CD8-positive, alpha-beta memory T cell (primary cell): ENCODE measurements around the gene PLCD3. TPM values are rescaled to one million over a fixed set of nuclear protein-coding genes. Genes with fewer than 3 reads are reported as not detected.
A peak's percentile ranks its signal among the peaks of the same experiment; 100 is the strongest.

Experiments used
- CTCF ChIA-PET: fragments of 350-600 bp; sonication (Branson Sonifier 250); formaldehyde crosslinking; loops from one replicate; lab custom pipeline; 2021; ENCODE audit warnings: antibody characterized with exemption; lab: Charles Lee
- POLR2A ChIA-PET: fragments of 350-600 bp; sonication (Branson Sonifier 250); formaldehyde crosslinking; loops from one replicate; lab custom pipeline; 2021; ENCODE audit warnings: antibody characterized with exemption; lab: Charles Lee
- DNase-seq, 5 donors: peaks; one replicate each; pipeline versions ENCODE4 v3.0.0 to v3.0.0-alpha.2; 2020 to 2022; ENCODE audit warnings: mixed read lengths in 1 of 5
- H3K27ac ChIP-seq: one replicate; pipeline ENCODE4 v1.7.0; 2013; ENCODE audit warnings: low read depth, mild to moderate bottlenecking, low read length, moderate library complexity
- H3K27me3 ChIP-seq: 2 replicates; pipeline ENCODE4 v1.7.0; 2013; ENCODE audit warnings: low read length, mild to moderate bottlenecking; ENCODE audit not compliant: insufficient read depth, poor library complexity, severe bottlenecking
- H3K36me3 ChIP-seq: 2 replicates; pipeline ENCODE4 v1.7.0; 2013; ENCODE audit warnings: mild to moderate bottlenecking, low read length, moderate library complexity; ENCODE audit not compliant: insufficient read depth
- H3K4me1 ChIP-seq: 2 replicates; pipeline ENCODE4 v1.7.0; 2013; ENCODE audit warnings: mild to moderate bottlenecking, low read length, moderate library complexity; ENCODE audit not compliant: insufficient read depth
- H3K4me3 ChIP-seq: 2 replicates; pipeline ENCODE4 v1.7.0; 2013; ENCODE audit warnings: mild to moderate bottlenecking, low read length
- H3K9me3 ChIP-seq: 2 replicates; pipeline ENCODE4 v1.7.0; 2013; ENCODE audit warnings: mild to moderate bottlenecking, low read length
- H3K27ac Mint-ChIP-seq, 8 donors: one replicate each; pipeline ENCODE4 v1.8.0; 2020 to 2021; ENCODE audit warnings: mixed read lengths in 8 of 8, mild to moderate bottlenecking in 6 of 8, inconsistent platforms in 3 of 8, moderate library complexity in 3 of 8
- H3K27me3 Mint-ChIP-seq, 2 donors: one replicate each; pipeline ENCODE4 v1.8.0; 2020 to 2021; ENCODE audit warnings: mixed read lengths in 2 of 2, mild to moderate bottlenecking in 1 of 2, moderate library complexity in 1 of 2
- H3K36me3 Mint-ChIP-seq, 3 donors: one replicate each; pipeline ENCODE4 v1.8.0; 2020 to 2021; ENCODE audit warnings: mixed read lengths in 3 of 3, inconsistent platforms in 1 of 3, mild to moderate bottlenecking in 1 of 3
- H3K4me1 Mint-ChIP-seq, 3 donors: one replicate each; pipeline ENCODE4 v1.8.0; 2020 to 2021; ENCODE audit warnings: mixed read lengths in 3 of 3, inconsistent platforms in 1 of 3, mild to moderate bottlenecking in 1 of 3
- H3K4me3 Mint-ChIP-seq, 7 donors: one replicate each; pipeline ENCODE4 v1.8.0; 2020 to 2021; ENCODE audit warnings: mixed read lengths in 7 of 7, mild to moderate bottlenecking in 6 of 7, moderate library complexity in 4 of 7, inconsistent platforms in 2 of 7
- H3K9me3 Mint-ChIP-seq, 5 donors: one replicate each; pipeline ENCODE4 v1.8.0; 2020 to 2022; ENCODE audit warnings: mixed read lengths in 5 of 5, mild to moderate bottlenecking in 3 of 5, moderate library complexity in 2 of 5, inconsistent platforms in 1 of 5
- polyA plus RNA-seq: library from polyadenylated mRNA; unstranded; fragments of 300-500 nt; fragmentation: Illumina TruSeq; gene quantifications from one replicate; pipeline ENCODE4 v1.2.3, GENCODE V29; 2021
- total RNA-seq, 2 experiments: library from RNA; stranded (reverse); gene quantifications; one replicate each; pipeline ENCODE4 v1.2.3, GENCODE V29; 2021

PLCD3 gene
- total and polyA plus RNA-seq, 3 experiments from 2014 or later, result 1.1 to 7.2 (median 5.5) TPM

DNA sequence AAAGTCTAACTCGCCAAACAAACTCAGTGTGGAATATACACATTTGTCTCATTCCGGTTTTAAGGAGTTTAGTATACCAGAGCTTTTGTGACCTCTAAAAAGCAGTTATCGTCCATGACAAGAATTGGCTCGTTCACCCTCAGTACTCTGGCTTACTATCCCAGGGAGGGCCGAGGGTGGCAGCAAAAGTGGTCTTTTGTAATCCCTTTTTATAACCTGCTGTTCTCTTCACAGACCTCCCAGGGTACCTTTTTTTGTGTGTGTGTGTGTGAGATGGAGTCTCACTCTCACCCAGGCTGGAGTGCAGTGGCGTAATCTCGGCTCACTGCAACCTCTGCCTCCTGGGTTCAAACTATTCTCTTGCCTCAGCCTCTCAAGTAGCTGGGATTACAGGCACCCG is 62.3 kb downstream of the PLCD3 start:
- CTCF ChIA-PET, result interaction anchor here (0.8 kb wide), 1 partner anchor 16 kb away, joined by 3 read pairs; no protein-coding TSS in a partner anchor
- H3K4me3 ChIP-seq, result no peak overlapping the region
- POLR2A ChIA-PET, result no interaction called here
- no peak overlapping the region for H3K27ac ChIP-seq
- H3K36me3 Mint-ChIP-seq, result peaks cover 0 to 56% (median 9%) of the 10 kb centered on the region in 3 donors
- no peaks in the 10 kb centered on the region for H3K36me3 ChIP-seq
- no peaks in the 10 kb centered on the region for H3K4me1 ChIP-seq
- H3K27me3 ChIP-seq, result no peaks in the 10 kb centered on the region
- no peak overlapping the region for H3K4me3 Mint-ChIP-seq
- DNase-seq, result no peak
- H3K27ac Mint-ChIP-seq, result peak overlapping the region in 1 of 8 donors; percentile 17
- H3K9me3 ChIP-seq, result no peaks in the 10 kb centered on the region
- no peaks in the 10 kb centered on the region for H3K9me3 Mint-ChIP-seq
- peaks cover 8 to 36% (median 30%) of the 10 kb centered on the region in 3 donors for H3K4me1 Mint-ChIP-seq
- no peaks in the 10 kb centered on the region for H3K27me3 Mint-ChIP-seq

GRCh38 chr17:45067637-45068036 is 64.7 kb downstream of the PLCD3 start:
- POLR2A ChIA-PET, result interaction anchor here (0.9 kb wide), 1 partner anchor 94 kb away, joined by 3 read pairs; no protein-coding TSS in a partner anchor
- CTCF ChIA-PET, result interaction anchor here (1.4 to 2.4 kb wide), 2 partner anchors 68 to 147 kb away, joined by 3 to 6 read pairs; partner anchors contain the start of gene ACBD4
- Mint-ChIP-seq H3K27ac (peak overlapping the region in 5 of 8 donors; percentile 2 to 44 (median 25)), H3K4me3 (no peak overlapping the region), H3K36me3 (peaks cover 0 to 48% (median 3%) of the 10 kb centered on the region in 3 donors), H3K9me3 (no peaks in the 10 kb centered on the region), H3K4me1 (peaks cover 18 to 46% (median 44%) of the 10 kb centered on the region in 3 donors), H3K27me3 (no peaks in the 10 kb centered on the region)
- peaks cover 11% of the 10 kb centered on the region for H3K4me1 ChIP-seq
- H3K27ac ChIP-seq, result no peak overlapping the region
- no peak overlapping the region for H3K4me3 ChIP-seq
- no peaks in the 10 kb centered on the region for H3K9me3 ChIP-seq
- no peaks in the 10 kb centered on the region for H3K36me3 ChIP-seq
- no peak for DNase-seq
- no peaks in the 10 kb centered on the region for H3K27me3 ChIP-seq

DNA sequence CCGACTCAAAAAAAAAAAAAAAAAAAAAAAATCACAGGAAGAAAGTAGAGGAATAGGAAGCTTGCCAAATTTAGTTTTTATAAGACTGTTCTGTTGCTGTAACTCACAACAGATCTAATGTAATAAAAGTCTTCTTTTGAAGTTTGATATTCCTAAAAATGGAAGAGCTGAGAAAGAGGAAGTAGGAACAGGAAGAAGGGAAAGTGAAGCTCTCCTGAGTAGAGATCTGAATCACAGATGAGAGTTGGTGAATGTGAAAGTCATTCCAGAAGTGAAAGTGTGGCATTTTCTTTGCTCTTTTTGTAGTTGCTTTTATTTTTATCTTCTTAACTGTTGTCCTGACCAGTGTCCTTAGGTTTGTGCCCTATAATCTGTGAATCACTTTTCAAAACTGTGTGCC is 69.1 kb downstream of the PLCD3 start:
- Histone ChIP-seq H3K9me3 (no peaks in the 10 kb centered on the region), H3K36me3 (no peaks in the 10 kb centered on the region), H3K27me3 (no peaks in the 10 kb centered on the region), H3K27ac (peak overlapping the region; percentile 28), H3K4me1 (peaks cover 38% of the 10 kb centered on the region), H3K4me3 (no peak overlapping the region)
- DNase-seq, result no peak
- ChIA-PET CTCF (interaction anchor here (0.6 to 1.0 kb wide), 4 partner anchors 13 to 79 kb away, joined by 3 to 4 read pairs (median 4); partner anchors contain the start of gene ACBD4), POLR2A (no interaction called here)
- no peaks in the 10 kb centered on the region for H3K9me3 Mint-ChIP-seq
- peaks cover 36 to 76% (median 71%) of the 10 kb centered on the region in 3 donors for H3K4me1 Mint-ChIP-seq
- H3K27me3 Mint-ChIP-seq, result peaks cover 0 to 2% of the 10 kb centered on the region in 2 donors
- H3K36me3 Mint-ChIP-seq, result peaks cover 0 to 32% (median 3%) of the 10 kb centered on the region in 3 donors
- peak overlapping the region in 6 of 8 donors; percentile 29 to 83 (median 58) for H3K27ac Mint-ChIP-seq
- peak overlapping the region in 1 of 7 donors; percentile 29 for H3K4me3 Mint-ChIP-seq

DNA sequence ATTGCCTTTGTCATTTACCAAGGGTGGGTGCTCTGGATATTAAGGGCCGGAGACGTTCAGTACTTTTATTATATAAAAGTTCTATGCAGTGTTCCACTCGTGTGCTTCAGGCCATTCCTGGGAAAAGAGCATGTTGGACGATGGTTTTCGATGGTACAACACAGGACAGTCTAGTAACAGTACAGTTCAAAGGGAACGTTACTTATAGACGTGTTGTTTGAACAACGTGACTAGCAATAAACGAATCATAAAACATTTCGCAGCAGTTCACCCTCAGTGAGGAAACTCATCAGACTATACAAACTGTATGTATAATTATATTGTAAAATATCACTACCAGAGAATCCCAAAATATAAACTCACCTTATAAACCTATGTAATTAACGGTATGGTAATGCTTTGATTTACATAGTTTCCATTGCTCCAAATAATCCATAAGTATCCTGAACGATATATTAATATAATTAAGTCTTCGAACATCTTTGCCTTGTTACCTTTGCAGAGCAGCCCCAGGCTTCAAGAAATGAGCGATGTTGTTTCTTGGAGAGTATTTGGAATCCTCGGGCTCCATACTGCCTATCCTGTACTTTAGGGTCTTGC is 70.6 kb downstream of the PLCD3 start:
- Mint-ChIP-seq H3K4me3 (peak overlapping the region; percentile 95 to 100 (median 99)), H3K27ac (peak overlapping the region; percentile 92 to 100 (median 99)), H3K4me1 (peaks cover 35 to 62% (median 57%) of the 10 kb centered on the region in 3 donors), H3K9me3 (no peaks in the 10 kb centered on the region), H3K36me3 (peaks cover 0 to 18% (median 0%) of the 10 kb centered on the region in 3 donors), H3K27me3 (peaks cover 0 to 2% of the 10 kb centered on the region in 2 donors)
- CTCF ChIA-PET, result interaction anchor here (0.7 to 2.1 kb wide), 4 partner anchors 11 to 74 kb away, joined by 3 to 10 read pairs (median 5); partner anchors contain the start of genes ACBD4 and DCAKD
- Histone ChIP-seq H3K27me3 (no peaks in the 10 kb centered on the region), H3K9me3 (no peaks in the 10 kb centered on the region), H3K36me3 (no peaks in the 10 kb centered on the region), H3K27ac (peak overlapping the region; percentile 84), H3K4me1 (peaks cover 38% of the 10 kb centered on the region), H3K4me3 (peak overlapping the region; percentile 85)
- POLR2A ChIA-PET, result interaction anchor here (0.7 to 1.7 kb wide), 6 partner anchors 9 to 753 kb away, joined by 3 to 21 read pairs (median 8); partner anchors contain the start of genes DCAKD, HEXIM1, HEXIM2 and RUNDC3A
- no peak for DNase-seq

GRCh38 chr17:45060797-45061605 is 71.3 kb downstream of the PLCD3 start, which contains the start of gene NMT1:
TSS of gene NMT1 (plus strand) at chr17:45061317. CDS start at chr17:45061330, 13 bp downstream.
- peak; percentile 91 to 99 (median 97) for DNase-seq
- peak within 1 kb of the TSS; percentile 92 to 100 (median 99) for H3K27ac Mint-ChIP-seq
- Histone ChIP-seq H3K27ac (peak within 1 kb of the TSS; percentile 84), H3K4me3 (peak within 1 kb of the TSS; percentile 85), H3K4me1 (peaks cover 38% of the 10 kb centered on the region), H3K27me3 (no peaks in the 10 kb centered on the region), H3K9me3 (no peaks in the 10 kb centered on the region), H3K36me3 (no peaks in the 10 kb centered on the region)
- peak within 1 kb of the TSS; percentile 95 to 100 (median 99) for H3K4me3 Mint-ChIP-seq
- ChIA-PET POLR2A (interaction anchor here (0.6 to 1.7 kb wide), 7 partner anchors 9 to 752 kb away, joined by 3 to 21 read pairs (median 7); partner anchors contain the start of genes DCAKD, HEXIM1, HEXIM2 and RUNDC3A), CTCF (interaction anchor here (0.7 to 2.1 kb wide), 4 partner anchors 10 to 74 kb away, joined by 3 to 10 read pairs (median 5); partner anchors contain the start of genes ACBD4 and DCAKD)
- peaks cover 35 to 62% (median 53%) of the 10 kb centered on the region in 3 donors for H3K4me1 Mint-ChIP-seq
- peaks cover 0 to 19% (median 0%) of the 10 kb centered on the region in 3 donors for H3K36me3 Mint-ChIP-seq
- no peaks in the 10 kb centered on the region for H3K9me3 Mint-ChIP-seq
- H3K27me3 Mint-ChIP-seq, result peaks cover 0 to 2% of the 10 kb centered on the region in 2 donors

DNA sequence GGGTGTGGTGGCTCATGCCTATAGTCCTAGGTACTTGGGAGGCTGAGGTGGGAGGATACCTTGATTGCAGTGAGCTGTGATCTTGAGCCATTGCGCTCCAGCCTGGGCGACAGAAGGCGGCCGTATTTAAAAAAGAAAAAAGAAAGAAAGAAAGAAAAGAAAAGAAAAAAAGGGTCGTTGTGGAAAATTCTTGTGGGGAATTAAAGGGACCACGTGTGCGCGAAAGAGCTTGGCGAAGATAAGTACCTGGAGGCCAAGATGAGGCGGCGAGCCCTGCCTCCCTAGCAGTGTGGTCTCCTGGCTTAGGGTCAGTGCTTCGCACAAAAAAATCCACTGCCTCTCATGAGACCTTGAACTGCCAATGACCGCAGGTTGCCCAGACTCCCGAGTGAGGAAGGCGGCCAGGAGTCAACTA is 71.9 kb downstream of the PLCD3 start:
- POLR2A ChIA-PET, result interaction anchor here (0.6 to 1.7 kb wide), 6 partner anchors 8 to 166 kb away, joined by 3 to 21 read pairs (median 8); partner anchors contain the start of genes DCAKD, HEXIM1 and HEXIM2

More for the DNA sequence above, 71.9 kb downstream of the PLCD3 start:
- H3K4me1 Mint-ChIP-seq, result peaks cover 35 to 62% (median 57%) of the 10 kb centered on the region in 3 donors
- H3K27ac Mint-ChIP-seq, result peak overlapping the region; percentile 92 to 100 (median 99)
- peak overlapping the region; percentile 84 for H3K27ac ChIP-seq
- H3K4me1 ChIP-seq, result peaks cover 38% of the 10 kb centered on the region
- H3K27me3 Mint-ChIP-seq, result peaks cover 0 to 2% of the 10 kb centered on the region in 2 donors
- H3K4me3 ChIP-seq, result peak overlapping the region; percentile 85
- H3K9me3 ChIP-seq, result no peaks in the 10 kb centered on the region
- no peaks in the 10 kb centered on the region for H3K27me3 ChIP-seq
- CTCF ChIA-PET, result interaction anchor here (1.8 to 2.1 kb wide), 2 partner anchors 9 to 75 kb away, joined by 6 to 10 read pairs; partner anchors contain the start of genes ACBD4 and DCAKD
- no peak for DNase-seq
- H3K36me3 Mint-ChIP-seq, result peaks cover 0 to 20% (median 0%) of the 10 kb centered on the region in 3 donors
- H3K9me3 Mint-ChIP-seq, result no peaks in the 10 kb centered on the region
- no peaks in the 10 kb centered on the region for H3K36me3 ChIP-seq
- H3K4me3 Mint-ChIP-seq, result peak overlapping the region; percentile 95 to 100 (median 99)
